ENCODE data around the gene ZNF629.

ZNF629 gene

GRCh38 chr16:30761928-30762902 lies 24.8 kb downstream of the ZNF629 start, which contains the start of the genes CFAP119 and RNF40:
Gene CFAP119, minus strand, starts transcription at chr16:30762062. Its CDS starts 314 bp downstream, at chr16:30761748.
Gene RNF40, plus strand, starts transcription at chr16:30762322. Its CDS starts 224 bp downstream, at chr16:30762546.
- no peak for TF ChIP-seq CTCF (IDR thresholded peaks at IDR 0.05; ENCODE audit: extremely low read depth, insufficient read depth, missing control alignments)
- in situ Hi-C loops (cut with MboI; ENCODE audit: low pct_unique_long_range_greater_than_20kb, low sequenced_read_pairs, unreplicated experiment): no loop called here
- peak; percentile 99 for DNase-seq (ENCODE audit: low spot score)

GRCh38 chr16:30761427-30761927 lies 25.5 kb downstream of the ZNF629 start:
- no peak for TF ChIP-seq CTCF (IDR thresholded peaks at IDR 0.05; ENCODE audit: extremely low read depth, insufficient read depth, missing control alignments)
- in situ Hi-C loops (cut with MboI; ENCODE audit: low pct_unique_long_range_greater_than_20kb, low sequenced_read_pairs, unreplicated experiment): no loop called here
- peak; percentile 74 for DNase-seq (ENCODE audit: low spot score)

- in situ Hi-C loops (cut with MboI; ENCODE audit: low pct_unique_long_range_greater_than_20kb, low sequenced_read_pairs, unreplicated experiment): no loop called here
- TF ChIP-seq CTCF (IDR thresholded peaks at IDR 0.05; ENCODE audit: extremely low read depth, insufficient read depth, missing control alignments): no peak
- DNase-seq (ENCODE audit: low spot score): no peak
Measured at GRCh38 chr16:30760577-30761426, 26.2 kb downstream of the ZNF629 start.

GRCh38 chr16:30760001-30760559 lies 26.9 kb downstream of the ZNF629 start:
- in situ Hi-C loops (cut with MboI; ENCODE audit: low pct_unique_long_range_greater_than_20kb, low sequenced_read_pairs, unreplicated experiment): no loop called here
- no peak for TF ChIP-seq CTCF (IDR thresholded peaks at IDR 0.05; ENCODE audit: extremely low read depth, insufficient read depth, missing control alignments)

GRCh38 chr16:30758988-30759491 lies 28.0 kb downstream of the ZNF629 start:
- no peak for TF ChIP-seq CTCF (IDR thresholded peaks at IDR 0.05; ENCODE audit: extremely low read depth, insufficient read depth, missing control alignments)
- in situ Hi-C loops (cut with MboI; ENCODE audit: low pct_unique_long_range_greater_than_20kb, low sequenced_read_pairs, unreplicated experiment): no loop called here
- no peak for DNase-seq (ENCODE audit: low spot score)

More at GRCh38 chr16:30760001-30760559, 26.9 kb downstream of the ZNF629 start:
- no peak for DNase-seq (ENCODE audit: low spot score)

GRCh38 chr16:30757316-30757715 lies 29.7 kb downstream of the ZNF629 start:
- in situ Hi-C loops (cut with MboI; ENCODE audit: low pct_unique_long_range_greater_than_20kb, low sequenced_read_pairs, unreplicated experiment): no loop called here
- no peak for TF ChIP-seq CTCF (IDR thresholded peaks at IDR 0.05; ENCODE audit: extremely low read depth, insufficient read depth, missing control alignments)
- no peak for DNase-seq (ENCODE audit: low spot score)

Measured in GM13977 (cell line).